NB4 (cell line): ENCODE data around the gene CD27.

Source experiments
- CTCF ChIP-seq: IDR thresholded peaks from one replicate; pipeline ENCODE4 v1.5.1; 2012; ENCODE audit warnings: low read depth, low read length
- MAX ChIP-seq: IDR thresholded peaks from 2 replicates; pipeline ENCODE4 v1.6.1; 2011; ENCODE audit warnings: low read depth, low read length
- MYC ChIP-seq: IDR thresholded peaks from 2 replicates; pipeline ENCODE4 v1.6.1; 2011; ENCODE audit warnings: low read depth, low read length
- POLR2A ChIP-seq: IDR thresholded peaks from 2 replicates; pipeline ENCODE4 v1.6.1; 2011; ENCODE audit warnings: mild to moderate bottlenecking; ENCODE audit not compliant: insufficient read length; ENCODE audit errors: extremely low read depth

DNA sequence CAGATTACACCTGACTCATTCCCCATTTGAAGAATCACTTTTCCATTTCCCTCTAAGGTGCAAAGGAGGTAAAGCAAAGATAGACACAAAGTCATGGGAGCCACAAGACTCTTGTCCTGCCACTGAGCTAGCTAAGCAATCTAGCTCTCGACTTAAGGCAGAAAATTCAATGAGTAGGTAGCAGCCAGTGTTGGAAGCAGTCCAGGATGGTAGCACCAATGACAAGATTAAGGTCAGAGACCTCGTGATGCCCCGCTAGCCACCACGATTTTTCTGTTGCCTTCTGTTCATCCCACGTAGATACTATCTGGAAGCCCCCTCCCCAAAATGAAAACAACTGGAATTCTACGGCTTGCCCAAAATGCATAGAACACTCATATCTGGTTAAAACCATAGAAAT lies 24.3 kb downstream of the CD27 start:
- TF ChIP-seq CTCF (no peak), MAX (no peak), POLR2A (no peak), MYC (no peak)
